ENCODE results near the gene ZFYVE21. TPM values are rescaled to one million over a fixed set of nuclear protein-coding genes. Genes with fewer than 3 reads are reported as not detected.

ZFYVE21 gene
- total RNA-seq, 2 donors from 2014 or later, result 57.2 to 59.5 TPM

DNA sequence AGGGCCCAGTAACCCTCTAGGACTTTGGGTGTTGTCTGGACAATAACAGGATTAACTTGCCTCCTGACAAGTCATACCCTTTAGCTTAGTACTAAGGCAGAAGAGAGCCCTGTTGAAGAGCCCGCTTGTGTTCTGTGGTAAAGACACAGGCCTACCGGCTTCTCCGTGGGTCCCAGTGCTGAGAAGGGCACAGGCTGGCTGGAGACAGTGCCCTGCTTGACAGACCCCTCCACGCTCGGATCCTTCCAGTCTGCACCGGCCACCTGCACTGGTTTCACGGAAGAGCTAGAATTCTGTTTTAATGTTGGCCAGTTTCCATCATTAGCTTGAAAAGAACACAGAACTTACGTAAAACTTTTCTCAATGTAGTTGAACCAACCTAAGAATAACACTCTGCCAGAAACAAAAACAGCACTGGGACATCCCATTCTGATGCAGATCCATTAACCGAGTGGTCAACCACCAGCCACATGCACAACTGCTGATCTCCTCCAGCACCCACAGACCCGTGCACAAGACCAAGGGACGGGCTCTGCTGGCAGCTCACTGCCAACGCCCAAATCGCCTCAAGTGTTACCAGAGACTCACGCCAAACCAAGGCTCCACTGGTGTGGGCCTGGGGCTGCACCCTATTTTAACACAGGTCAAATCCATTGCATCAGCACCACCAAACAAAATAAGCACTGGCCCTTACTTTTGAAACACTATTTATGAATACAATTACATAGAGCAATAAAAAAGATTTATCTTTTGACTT lies 27.1 kb downstream of the ZFYVE21 start:
- DNase-seq (ENCODE audit: low spot score), result no peak
- intact Hi-C loops (cut with DNase I), result no loop called here

DNA sequence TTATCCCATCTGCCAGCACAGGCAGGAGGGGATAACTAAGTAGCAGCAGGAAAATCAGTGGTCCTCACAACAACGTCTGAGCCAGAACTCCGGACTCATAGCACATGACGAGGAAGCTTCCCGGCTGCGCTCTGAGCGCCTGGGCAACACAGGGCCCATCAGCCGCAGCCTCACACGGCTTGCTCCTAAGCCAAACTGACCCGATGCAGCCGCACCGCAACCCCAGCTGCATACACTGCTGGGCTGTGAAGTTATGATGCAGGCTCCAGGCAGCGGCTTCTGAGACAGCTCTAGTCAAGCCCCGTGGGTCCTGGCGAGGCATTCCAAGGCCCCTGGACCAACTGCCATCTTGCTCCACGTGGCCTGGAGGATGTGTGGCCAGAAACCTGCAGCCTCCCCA lies 28.1 kb downstream of the ZFYVE21 start:
- no peak for DNase-seq (ENCODE audit: low spot score)
- intact Hi-C loops (cut with DNase I), result no loop called here

DNA sequence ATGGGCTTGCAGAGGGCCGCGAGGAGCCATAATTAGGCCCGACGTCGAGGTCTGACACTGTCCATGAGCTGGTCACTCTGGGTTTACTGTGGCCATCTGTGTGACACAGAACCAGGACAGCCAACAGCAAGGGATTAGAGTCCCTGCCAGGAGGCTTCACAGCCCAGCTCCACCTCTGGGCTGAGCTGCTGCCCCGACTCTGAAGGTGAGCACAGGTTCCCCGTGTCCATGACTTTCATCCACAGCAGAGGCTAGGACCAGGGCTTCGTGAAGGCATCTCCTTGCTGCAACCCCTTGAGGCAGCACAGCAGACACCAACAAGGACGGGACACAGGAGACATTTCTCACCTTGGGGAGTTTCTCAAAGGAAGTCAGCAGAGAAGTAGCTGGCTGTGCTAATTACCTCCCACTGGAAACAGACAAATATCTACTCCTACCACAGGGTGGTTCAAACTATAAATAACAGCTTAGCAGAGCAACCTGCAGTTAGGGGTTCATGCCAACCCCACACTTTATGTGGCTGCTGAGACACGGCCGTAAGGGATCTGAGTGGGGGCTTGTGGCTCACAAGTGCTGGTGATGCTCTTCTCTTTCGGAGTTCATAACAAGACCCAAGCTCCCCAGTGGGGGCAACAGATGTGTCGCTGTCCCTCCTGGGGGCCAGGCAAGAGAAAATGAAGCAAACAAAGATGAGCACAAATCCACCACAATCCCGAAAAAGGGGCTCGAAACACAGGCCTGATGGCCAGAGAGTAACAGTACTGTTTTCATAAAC lies 29.2 kb downstream of the ZFYVE21 start:
- intact Hi-C loops (cut with DNase I), result no loop called here
- DNase-seq (ENCODE audit: low spot score), result no peak

DNA sequence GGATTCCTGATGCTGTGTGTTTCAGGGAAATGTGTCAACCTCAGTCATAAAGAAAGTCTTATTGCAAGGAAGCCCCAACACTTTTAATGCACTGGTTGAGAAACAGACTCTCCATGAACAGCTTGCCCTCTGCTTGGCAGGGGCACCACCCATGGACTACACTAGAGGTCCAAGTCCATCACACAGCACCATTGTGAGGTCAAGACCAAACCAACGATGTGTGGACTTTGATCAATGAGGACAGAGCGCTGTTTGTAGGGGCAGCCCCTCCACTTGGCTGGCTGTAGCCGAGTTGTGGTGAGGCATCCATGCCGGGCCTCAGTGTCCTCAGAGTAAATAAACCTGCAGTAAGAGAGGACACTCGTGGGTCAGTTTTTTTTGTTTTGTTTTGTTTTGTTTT lies 29.8 kb downstream of the ZFYVE21 start:
- no peak for DNase-seq (ENCODE audit: low spot score)
- intact Hi-C loops (cut with DNase I), result no loop called here

DNA sequence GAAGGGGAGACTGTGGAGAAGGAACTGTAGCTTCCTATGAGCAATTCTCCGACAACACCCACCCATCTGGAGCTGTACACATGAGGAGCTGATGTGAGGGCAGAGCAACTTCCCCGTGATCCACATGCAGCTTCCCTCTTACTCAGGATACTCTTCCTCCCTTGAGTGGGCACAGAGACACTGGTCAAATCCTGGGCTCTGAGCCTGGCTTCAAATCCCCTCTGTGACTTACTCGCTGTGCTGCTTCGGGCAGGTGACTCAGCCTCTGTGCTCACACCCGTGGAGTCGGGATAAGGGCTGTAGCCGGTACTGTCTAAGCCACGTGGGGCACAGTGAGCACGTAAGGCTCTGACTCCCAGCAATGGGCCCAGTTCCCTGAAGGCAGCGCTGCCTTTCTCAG lies 31.1 kb downstream of the ZFYVE21 start:
- intact Hi-C loops (cut with DNase I), result no loop called here

DNA sequence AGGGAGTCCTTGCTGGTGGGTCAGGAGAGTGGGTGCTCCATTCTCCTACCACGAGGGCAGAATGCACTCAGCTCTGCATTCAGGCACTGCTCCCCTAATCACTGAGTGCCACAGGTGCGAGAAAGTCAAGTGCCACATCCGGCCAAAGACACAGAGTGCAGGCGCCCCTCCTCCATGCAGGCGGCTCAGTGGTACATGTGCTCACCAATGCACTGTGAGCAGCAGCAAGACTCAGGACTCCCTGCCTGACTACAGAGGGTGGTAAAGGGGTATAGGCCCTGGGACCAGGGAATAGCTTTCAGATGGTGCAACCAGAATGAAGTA lies 32.9 kb downstream of the ZFYVE21 start:
- DNase-seq (ENCODE audit: low spot score), result no peak

More for the DNA sequence above, 31.1 kb downstream of the ZFYVE21 start:
- no peak for DNase-seq (ENCODE audit: low spot score)

DNA sequence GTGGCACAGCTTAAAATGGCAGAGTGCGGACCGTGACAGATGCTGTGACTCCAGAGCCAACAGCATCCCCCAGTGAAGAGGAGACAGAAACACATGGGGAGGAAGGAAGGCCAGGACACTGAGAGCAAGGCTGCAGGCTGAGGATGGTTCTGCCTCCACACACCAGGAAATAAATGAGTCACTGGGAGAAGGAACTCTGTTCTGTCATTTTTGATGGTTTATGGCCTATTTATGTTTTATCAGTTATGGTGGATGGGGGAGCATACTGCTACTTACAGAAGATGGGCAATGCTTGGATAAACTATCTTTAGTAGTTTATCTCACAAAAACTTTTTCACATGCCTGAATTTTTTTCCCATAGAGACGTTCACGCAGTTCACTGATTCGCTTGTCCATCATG lies 33.8 kb downstream of the ZFYVE21 start:
- no peak for DNase-seq (ENCODE audit: low spot score)
- intact Hi-C loops (cut with DNase I), result no loop called here

More for the DNA sequence above, 32.9 kb downstream of the ZFYVE21 start:
- intact Hi-C loops (cut with DNase I), result no loop called here

DNA sequence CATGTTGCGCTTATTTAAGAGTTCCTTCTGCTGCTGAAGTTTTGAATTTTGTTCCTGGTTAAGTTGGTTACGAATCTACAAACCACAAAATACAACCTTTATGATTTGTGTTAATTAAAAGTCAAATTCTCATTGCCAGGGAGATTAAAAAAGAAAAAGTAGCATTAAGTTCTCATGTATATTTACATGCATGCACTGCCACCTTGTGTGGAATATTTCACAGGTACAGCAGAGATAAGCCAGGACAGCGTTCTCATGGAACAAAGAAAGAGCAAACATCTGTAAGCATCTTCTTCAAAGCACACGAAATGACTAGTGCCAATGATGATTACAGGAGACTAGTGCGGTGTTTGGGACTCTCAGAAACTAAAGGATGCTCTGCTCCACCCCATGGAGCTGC lies 34.2 kb downstream of the ZFYVE21 start:
- intact Hi-C loops (cut with DNase I), result no loop called here
- DNase-seq (ENCODE audit: low spot score), result no peak

DNA sequence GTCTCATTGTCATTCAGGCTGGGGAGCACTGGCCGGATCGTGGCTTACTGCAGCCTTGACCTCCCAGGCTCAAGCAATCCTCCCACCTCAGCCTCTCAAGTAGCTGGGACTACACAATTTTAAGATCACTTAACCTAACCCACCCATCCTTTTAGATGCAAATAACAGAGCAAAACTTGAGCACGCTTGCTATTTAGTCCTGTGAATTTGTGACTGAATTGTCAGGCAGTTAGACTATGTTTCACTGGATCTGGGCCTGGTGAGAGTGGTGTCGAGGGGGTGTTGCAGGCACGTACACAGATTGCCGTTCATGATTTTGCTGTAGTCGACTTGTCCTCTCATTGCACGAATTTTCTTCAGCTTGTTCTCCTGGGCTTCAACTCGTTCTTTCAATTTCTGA lies 38.2 kb downstream of the ZFYVE21 start:
- intact Hi-C loops (cut with DNase I), result no loop called here
- DNase-seq (ENCODE audit: low spot score), result no peak

DNA sequence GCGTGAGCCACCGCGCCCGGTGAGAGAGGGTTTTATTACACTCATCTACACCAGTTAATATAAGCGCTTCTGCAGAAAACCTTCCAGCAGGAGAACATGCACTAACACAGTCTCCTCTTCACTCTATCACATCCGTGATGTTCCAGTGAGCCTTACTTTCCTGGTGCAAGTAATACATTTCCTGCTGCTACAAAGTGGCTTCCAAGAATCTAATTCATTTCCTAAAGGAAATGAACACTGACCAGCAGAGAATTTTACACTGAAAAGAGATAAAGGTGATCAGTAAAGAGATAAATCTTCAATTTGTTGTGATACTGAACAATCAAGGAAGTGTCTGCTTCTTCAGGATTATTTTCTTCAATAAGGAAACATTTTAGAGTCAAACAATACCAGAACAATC lies 39.5 kb downstream of the ZFYVE21 start:
- no peak for DNase-seq (ENCODE audit: low spot score)
- intact Hi-C loops (cut with DNase I), result no loop called here

DNA sequence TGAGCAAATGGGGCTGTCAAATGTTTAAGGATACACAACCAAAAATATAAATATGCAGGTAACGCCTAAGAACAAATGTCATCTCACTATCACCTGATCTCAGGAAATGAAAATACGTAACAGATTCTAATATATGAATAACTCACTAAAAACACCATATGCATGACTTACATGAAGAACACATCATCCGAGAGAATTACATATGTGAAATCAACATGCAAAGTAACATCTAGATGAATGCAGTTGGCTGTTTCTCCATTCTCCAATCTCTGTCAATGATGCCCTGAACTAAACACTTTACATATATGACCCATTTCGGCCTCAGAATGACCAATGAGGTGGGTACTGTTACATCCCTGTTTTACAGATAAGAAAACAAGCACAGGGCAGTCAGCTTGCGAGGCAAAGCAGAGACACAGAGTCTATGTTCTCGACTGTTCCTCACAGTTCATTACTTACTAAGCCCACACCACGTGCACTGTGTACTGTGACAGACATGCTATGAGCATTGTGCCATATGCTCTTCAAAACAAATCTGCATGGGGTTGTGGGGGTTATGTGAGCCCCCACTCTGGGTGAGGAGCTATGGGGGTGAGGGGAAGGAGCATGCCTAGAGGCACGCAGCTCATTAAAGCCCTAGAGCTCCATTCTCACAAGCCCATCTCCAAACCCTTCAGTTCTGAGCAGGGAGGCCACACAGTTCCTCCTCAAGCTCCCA lies 42.6 kb downstream of the ZFYVE21 start:
- intact Hi-C loops (cut with DNase I), result no loop called here
- DNase-seq (ENCODE audit: low spot score), result no peak

DNA sequence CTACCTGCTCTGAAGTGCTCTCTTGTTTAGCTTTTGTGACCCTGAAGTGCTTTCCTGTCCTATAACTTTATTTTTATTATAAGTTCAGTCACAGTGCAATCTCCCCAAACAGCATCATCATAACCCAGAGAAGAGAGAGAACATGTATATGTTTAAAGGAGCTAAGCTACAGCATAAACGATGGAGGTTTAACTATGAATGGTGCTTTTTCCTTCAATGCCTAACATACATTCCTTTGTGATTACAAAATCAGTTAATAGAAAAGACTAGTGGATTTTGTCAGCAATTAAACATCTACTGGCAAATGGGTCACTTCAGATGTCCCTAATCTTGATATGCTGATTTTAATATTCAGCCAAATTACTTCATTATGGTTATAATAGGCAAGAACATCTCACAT lies 46.4 kb downstream of the ZFYVE21 start:
- intact Hi-C loops (cut with DNase I), result no loop called here
- no peak for DNase-seq (ENCODE audit: low spot score)

DNA sequence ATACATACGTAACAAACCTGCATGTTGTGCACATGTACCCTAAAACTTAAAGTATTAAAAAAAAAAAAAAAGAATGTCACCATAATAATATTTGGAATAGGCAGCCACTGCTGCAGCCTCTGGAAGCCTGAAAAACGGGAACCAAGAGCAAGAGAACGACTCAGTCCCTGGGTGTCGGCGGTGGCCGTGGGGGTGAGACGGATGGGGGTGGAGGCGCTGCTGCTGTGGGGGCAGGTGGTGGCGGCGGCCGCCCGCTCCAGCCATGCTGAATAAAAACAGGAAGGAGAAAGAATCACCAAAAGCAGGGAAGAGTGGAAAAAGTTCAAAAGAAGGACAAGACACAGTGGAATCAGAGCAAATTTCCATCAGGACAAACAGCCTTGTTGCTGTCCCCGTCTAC lies 46.9 kb downstream of the ZFYVE21 start:
- intact Hi-C loops (cut with DNase I), result no loop called here
- no peak for DNase-seq (ENCODE audit: low spot score)

DNA sequence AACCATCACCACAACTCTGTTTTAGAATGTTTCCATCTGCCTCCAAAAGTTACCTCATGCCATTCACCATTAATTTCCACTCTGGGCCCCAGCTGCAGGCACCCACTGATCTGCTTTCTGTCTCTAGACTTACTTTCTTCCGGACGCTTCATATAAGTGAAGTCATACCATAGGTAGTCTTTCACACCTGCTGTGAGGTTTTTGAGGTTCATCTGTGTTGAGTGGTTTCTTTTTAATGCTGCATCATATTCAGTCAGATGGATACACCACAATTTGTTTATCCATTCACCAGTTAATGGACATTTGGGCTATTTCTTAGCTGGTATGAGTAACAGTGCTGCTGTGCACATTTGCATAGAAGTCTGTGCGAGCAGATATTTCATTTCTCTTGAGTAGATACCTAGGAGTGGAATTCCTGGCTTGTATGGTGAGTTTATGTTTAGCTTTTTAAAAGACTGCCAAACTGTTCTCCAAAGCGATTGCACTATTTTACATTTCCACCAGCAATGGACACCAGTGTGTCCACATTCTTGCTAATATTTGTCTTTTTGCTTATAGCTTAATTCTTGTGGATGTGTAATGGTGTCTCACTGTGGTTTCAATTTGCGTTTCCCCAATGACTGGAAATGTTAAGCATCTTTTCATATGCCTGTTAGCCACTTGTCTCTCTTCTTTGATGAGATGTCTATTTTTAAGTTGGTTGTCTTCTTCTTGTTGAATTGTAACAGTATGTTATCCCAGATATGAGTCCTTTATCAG lies 48.3 kb downstream of the ZFYVE21 start:
- intact Hi-C loops (cut with DNase I), result no loop called here
- no peak for DNase-seq (ENCODE audit: low spot score)

DNA sequence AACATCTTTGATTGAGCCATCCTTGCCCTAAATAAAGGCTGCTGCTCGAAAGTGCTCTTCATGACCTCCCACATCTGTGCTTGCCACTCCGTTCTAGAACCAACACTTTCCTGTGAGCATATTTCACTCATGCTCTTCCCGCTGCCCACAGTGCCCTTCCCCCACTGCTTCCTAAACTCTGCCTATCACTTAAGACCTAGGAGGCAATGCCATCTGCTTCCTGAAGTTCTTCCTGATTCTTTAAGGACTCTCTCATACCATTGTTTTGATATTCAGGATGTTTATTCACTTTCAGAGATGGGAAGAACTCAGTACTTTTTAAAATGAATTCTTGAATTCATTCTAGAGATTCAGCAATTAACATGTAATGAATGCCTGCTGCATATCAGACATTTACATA lies 49.9 kb downstream of the ZFYVE21 start:
- DNase-seq (ENCODE audit: low spot score), result no peak
- intact Hi-C loops (cut with DNase I), result no loop called here

DNA sequence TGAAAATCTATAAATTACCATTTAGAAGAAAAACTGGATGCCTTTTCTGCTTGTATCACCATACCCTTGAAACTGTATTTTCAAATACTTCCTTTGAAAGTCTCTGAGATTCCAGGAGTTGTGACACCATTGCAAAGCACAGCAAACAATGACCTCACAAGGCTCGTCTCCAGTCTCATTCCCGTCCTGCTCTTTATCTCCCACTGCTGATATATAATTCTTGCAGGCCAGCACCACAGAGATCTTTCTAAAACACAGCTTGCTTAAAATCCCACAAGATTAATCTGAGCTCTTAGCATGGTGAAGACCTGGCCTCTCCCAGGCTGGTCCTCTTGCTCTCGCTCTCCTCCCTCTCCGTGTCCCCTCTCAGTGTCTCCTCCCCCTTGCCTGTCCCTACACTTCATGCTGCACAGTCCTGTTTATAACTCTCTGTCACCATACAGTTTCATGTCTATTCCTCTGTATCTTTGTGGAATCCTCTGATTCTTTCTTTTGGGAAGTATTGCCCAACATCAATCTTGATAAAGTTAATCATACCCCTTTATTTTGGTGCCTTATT lies 51.8 kb downstream of the ZFYVE21 start:
- no peak for DNase-seq (ENCODE audit: low spot score)
- intact Hi-C loops (cut with DNase I), result no loop called here

DNA sequence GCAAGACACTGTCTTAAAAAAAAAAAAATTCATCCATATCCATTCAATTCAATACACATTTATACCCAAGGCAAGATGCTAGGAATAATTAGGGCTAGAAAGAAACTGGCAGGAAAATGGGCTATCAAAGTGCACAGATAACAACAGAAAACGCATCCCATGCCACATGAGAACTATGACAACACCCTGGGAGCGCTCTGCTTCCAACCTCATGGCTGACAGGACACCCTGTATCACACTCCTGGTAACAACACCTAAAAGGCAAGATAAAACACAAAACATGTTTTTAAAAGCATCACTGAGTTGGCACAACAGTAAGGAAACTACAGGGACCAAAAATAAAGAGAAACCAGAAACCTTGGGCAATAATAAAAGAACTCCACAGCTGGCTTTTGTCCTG lies 54.9 kb downstream of the ZFYVE21 start:
- intact Hi-C loops (cut with DNase I), result no loop called here

DNA sequence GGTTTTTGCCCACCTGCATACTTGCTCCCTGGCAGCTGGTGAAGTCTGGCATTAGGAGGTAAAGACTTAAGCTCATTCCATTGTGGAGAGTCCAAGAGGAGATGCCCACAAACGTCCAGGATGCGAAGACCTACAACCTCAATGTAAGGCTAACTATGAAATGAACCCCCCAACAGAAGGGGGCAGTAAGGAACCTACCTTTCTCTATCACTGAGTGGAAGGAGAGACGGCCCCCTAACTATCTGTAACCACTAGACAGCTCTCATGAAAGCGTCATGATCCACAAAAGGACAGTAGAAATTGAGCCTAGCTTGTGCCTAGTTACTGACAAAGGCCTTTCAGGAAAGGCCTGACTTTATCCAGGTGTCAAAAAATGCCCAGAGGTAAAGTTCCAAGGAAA lies 55.3 kb downstream of the ZFYVE21 start:
- DNase-seq (ENCODE audit: low spot score), result no peak
- intact Hi-C loops (cut with DNase I), result no loop called here

More for the DNA sequence above, 54.9 kb downstream of the ZFYVE21 start:
- DNase-seq (ENCODE audit: low spot score), result no peak

DNA sequence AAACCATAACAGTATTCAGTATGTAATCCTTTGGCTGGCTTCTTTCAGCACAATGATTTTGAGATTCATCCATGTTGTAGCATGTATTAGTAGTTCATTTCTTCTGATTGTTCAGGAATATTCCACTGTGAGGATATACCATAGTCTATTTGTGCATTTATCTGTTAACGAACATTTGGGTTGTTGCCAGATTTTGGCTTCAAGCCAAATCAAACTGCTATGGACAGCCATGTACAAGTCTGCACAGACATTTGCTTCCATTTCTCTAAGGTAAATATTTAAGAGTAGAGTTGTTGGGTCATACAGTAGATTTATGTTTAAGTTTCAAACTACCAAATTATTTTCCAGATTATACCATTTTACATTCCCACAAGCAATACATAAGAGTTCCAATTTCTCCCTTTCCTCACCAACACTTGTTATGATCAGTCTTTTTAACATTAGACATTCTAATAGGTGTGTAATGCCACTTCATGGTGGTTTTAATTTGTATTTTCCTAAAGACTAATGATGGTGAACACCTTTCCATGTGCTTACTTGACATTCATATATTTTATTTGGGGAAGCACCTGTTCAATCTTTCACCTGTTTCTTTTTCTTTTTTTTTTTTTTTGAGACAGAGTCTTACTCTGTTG lies 56.6 kb downstream of the ZFYVE21 start:
- no peak for DNase-seq (ENCODE audit: low spot score)
- intact Hi-C loops (cut with DNase I), result no loop called here

Data from posterior vena cava (tissue), 2 donors.